Stimulated activated CD8-positive, alpha-beta memory T cell treated with anti-CD3 and anti-CD28 coated beads, Interleukin-4, amount 100 ng/mL, for 1 hour (primary cell): Measurements from ENCODE around the gene JAKMIP1.

Experiments
- DNase-seq, 2 donors: peaks; one replicate each; pipeline ENCODE4 v3.0.0-alpha.2; 2020; ENCODE audit warnings: low read depth in 2 of 2, low spot score in 1 of 2

JAKMIP1 gene

GRCh38 chr4:6071191-6071958 lies 129.0 kb downstream of the JAKMIP1 start:
- DNase-seq, result no peak

DNA sequence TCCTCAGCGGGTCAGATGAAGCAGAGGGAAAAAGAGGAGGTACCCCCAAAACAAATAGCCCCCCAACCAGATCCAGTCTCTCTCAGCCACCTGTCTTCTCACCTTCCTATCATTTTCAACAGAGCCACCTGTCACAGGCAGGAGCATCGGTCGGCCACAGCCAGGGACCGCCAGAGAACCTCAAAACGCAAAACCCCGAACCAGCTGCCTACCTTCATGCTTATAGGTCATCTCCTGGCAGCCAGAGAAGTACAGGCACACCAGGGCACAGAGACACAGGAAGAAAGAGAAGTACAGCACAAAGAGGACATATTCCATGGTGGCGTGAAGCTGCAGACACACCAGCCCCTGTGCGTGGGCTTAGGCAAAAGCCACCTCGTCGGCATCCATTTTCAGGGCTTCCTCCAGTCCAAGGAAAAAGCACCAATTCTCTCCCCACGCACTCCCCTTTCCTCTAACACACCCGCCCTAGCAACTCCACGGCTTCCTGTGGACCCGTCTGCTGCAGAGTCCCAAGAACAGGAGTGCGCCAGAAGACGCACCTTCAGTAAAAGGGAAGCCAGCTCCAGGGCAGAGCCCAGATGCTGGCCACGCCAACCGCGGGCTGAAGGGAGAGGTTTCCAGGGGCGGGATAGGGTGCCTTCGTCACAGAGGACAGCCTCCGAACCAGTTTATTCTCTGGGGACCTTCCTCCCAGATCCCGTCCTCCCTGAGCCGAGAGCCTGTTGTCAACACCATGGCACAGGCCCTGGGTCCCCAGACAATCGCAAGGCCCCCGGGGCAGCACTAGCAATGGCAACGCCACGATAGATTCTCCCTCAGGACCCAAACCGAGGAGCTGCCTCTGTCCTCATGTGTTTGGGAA lies 130.3 kb downstream of the JAKMIP1 start:
- DNase-seq, result no peak

GRCh38 chr4:6068986-6069385 lies 131.4 kb downstream of the JAKMIP1 start:
- no peak for DNase-seq

DNA sequence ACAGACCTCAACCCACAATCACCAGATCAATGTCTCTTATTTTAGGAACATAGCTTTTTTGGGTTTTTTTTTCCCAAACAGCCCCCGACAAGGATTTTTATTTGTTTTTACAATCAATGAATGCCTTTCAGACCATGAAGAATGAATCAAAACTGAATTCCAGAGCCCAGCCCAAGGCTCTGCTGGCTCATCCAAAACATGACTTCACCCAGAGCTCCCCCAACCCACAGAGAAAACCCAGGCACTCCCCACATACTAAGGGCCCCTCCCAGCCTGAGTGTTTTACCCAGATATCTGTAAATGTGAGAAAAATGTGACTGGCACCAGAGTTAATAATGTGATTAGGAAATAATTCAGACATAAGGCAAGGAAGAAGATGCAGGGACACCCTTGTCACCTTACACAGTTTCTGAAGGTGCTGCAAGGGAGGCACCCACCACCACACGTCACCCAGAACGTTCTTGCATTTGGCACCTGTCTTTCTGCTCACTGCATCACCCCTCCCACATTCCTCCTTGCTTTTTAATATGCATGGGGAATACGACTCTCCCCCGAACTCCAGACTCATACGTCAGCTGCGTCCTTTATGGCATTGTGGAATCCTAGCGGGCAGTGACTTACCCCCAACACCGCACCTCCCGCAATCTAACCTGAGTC lies 134.3 kb downstream of the JAKMIP1 start:
- DNase-seq, result no peak

GRCh38 chr4:6065166-6065565 lies 135.2 kb downstream of the JAKMIP1 start:
- no peak for DNase-seq

DNA sequence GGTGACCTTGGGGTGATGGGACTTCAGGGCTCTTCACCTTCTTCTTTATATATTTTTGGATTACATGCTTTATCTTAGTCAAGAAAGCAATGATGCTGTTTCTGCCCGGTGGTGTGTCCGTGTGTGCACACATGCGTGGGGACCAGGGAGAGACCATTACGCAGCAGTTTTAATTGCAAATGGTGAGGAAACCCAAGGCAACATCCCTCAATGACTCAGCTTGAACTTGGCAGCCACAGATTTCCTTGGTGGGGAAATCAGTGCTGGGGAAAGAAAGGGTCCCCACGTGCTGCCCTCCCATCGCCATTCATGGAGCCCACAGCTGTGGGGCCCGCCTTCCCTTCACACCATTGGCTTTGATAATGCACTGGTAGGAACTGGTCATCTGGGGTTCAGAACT lies 136.0 kb downstream of the JAKMIP1 start:
- no peak for DNase-seq

DNA sequence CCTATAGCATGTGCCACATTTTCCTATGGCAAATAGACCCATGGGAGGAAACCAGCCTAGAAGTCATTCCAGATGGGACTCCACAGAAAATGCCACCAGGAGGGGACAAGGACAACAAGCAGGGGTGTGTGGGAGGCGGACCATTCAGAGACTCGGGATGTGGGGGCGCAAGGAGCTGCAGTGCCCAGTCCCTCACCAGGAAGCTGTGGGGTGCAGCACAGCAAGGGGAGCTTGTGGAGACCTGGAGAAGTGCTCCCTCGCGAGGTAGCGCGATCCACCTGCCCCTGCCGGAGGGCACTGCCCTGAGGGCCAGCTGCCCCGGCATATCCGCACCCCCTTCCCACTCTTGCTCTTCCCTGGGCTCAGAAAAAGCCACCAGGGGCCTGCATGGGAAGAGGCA lies 136.7 kb downstream of the JAKMIP1 start:
- DNase-seq, result no peak

DNA sequence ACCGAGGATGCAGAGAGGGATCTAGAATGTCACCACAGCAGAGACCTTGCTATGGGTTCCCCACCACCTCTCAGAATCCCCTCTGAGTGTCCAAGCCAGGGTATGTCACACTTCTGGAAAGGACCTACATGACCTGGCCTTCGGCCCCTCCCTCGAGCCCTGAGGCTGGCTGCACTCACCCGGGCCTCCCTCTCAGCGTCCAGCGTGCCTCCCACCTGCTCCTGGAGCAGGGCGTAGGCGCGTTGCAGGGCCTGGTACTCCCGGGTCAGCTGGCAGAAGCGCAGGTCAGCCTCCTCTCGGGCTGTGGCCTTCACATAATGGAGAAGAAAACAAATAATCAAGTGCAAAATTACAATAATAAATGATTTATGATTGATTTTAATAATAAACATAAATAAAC lies 138.2 kb downstream of the JAKMIP1 start:
- DNase-seq, result no peak

DNA sequence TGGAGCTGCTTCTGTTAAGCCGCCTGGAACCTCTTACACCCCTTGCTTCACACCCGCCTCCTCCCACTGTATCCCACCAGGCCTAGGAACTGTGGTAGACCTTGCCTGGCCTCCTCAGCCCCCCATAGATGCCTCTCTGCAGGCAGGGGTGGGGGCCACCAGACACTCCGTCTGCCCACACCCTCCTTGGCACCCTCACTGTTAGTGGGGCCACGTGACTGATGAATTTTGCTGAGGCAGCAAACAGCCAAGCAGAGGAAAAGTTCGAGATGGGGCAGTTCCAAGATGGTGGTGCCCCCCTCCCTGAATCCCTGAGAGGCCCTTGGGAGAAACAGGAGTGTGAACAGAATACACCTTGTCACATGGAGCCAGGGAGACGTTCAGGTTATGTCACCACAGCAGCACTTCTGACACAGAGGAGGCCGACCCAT lies 141.0 kb downstream of the JAKMIP1 start:
- no peak for DNase-seq

DNA sequence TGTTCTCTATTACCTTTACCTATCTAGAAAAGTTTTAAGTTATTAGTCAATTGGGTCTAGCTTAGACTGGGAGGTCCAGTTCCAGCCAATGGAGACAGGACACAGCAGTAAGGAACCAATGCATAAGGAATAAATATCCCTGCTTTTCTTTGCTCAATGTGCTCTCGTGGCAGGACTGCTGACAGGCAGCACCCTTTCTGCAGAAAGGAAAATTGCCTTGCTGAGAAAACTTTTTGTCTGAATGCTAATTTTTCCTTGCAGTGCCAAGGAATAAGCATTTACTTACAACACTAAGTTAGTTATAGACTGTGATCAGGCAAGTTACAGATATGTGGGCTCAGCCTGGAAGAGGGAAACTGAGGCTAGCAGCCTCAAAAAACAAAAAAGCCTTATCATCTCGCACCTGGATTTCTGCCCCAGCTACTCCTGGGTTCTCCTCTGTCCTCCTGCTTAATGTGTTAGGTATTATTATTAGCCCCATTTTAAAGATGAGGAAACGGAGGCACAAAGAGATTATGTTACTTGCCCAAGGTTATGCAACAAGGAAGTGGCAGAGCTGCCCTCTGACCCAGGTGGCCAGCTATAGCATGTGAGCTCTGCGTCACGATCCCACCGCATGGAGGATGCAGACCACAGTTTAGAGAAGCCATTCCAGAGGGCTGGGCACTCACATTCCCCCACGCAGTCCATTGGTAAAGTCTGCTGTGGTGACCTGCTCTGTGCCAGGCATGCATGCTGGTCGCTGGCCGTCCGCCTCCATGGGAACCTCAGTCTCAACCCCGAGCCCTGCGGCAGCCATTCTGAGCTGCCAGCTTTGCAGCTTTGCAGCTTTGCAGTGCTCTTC lies 141.6 kb downstream of the JAKMIP1 start:
- DNase-seq, result no peak

GRCh38 chr4:6056976-6057766 lies 143.2 kb downstream of the JAKMIP1 start:
- no peak for DNase-seq

DNA sequence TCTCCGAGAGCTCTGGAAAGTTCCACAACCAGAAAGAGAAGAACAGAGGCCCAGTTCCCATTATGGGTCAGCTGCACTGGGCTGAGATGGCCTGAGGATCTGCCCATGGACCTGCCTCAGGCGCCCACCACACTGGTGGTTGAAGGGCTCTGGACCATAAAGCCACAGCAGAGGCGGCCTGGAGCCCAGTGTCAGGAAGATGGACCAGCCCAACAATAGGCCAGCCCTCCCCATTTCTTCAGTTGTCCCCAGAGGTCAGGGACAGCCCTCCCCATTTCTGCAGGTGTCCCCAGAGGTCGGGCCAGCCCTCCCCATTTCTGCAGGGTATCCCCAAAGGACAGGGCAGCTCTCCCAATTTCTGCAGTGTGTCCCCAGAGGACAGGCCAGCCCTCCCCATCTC lies 144.9 kb downstream of the JAKMIP1 start:
- no peak for DNase-seq

GRCh38 chr4:6055030-6055429 lies 145.3 kb downstream of the JAKMIP1 start:
- DNase-seq, result no peak

- DNase-seq, result no peak
Measured at GRCh38 chr4:6054162-6054922, 146.0 kb downstream of the JAKMIP1 start.

GRCh38 chr4:6052679-6053078 lies 147.7 kb downstream of the JAKMIP1 start:
- no peak for DNase-seq

DNA sequence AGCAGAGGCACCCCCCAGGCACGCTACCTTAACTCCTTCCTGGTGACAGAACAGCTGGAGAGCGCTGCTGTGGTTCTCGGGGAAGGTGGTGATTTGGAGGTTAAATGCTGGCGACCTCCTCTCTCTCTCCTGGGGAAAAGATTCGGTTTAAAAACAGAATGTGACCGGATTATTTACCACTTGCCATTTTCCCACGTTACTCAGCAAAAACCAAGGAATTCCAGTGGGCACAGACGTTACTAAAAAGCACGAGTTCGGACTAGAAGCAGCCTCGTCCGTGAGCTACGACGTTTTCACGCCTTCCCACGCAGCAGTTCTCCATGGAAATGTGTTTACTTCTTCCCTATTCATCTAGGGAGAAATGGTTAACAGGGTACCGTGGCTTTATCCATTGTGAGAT lies 149.8 kb downstream of the JAKMIP1 start:
- no peak for DNase-seq

DNA sequence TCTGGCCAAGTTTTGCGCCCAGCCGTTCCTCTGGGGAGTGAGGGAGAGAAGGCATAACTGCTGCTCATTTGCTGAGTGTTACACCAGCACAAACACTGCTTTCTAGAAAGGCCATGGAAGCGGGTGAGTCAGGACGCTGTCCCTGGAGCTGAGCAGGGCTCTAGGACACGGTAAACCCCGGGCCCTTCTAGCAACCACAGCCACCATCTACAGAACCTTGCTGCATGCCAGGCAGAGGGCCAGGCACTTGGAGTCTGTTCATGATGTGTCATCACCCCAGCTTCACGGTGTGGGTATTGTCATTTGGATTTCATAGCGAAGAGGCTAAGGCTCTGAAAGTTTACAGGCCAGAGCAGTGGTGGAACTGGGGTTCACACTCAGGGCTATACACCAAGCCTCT lies 150.4 kb downstream of the JAKMIP1 start:
- no peak for DNase-seq

DNA sequence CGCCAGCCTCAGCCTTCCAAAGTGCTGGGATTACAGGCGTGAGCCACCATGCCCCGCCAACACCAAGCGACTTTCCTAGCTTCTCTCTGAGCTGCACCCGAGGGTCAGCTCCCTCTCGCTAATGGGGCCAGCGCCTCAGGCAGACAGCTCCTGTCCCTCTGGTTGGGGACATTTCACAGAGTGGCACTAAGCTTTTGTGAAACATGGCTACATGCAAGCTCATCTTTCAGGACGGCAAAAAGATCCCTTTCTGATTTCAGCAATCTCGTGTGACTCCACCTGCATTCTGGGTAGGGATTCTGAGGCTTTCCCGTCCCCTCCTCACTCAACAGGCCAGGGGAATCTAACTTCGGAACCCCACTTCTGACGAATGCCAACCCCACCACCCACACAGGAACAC lies 151.1 kb downstream of the JAKMIP1 start:
- DNase-seq, result no peak

DNA sequence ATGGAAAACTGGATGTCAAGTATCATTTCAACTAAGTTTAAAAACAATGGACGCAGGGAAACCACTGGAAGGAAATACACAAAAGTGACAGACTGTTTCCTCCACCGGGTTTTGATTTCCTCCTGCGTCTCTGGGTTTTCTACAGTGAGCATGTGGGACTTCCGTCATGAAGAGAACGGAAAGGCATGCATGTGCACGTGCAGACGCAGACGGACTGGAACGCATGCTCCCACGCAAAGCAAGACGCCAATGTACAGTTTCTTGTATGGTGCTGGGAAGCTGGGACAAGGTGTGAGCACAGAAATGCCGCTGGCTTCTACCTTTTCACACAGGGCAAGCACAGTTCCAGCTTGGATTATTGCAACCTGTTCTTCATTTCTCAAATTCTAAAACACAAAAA lies 151.8 kb downstream of the JAKMIP1 start:
- no peak for DNase-seq
